ENCODE data around the gene CFAP43. TPM values are rescaled to one million over a fixed set of nuclear protein-coding genes. Genes with fewer than 3 reads are reported as not detected.

CFAP43 gene
- total RNA-seq, 1 experiment from 2014 or later = 0.44 TPM

GRCh38 chr10:104109908-104110662 lies 122.1 kb downstream of the CFAP43 start:
- H3F3A ChIP-seq (ENCODE audit: low read length, unreplicated experiment) = peaks cover 12% of the 10 kb centered on the region
- no peaks in the 10 kb centered on the region for H3K9me2 ChIP-seq (replicated peaks; ENCODE audit: low read length)
- peaks cover 20% of the 10 kb centered on the region for H3K4me1 ChIP-seq (ENCODE audit: insufficient read depth, low read length)
- H2AFZ ChIP-seq (ENCODE audit: low read length) = no peak overlapping the region
- TF ChIP-seq EZH2phosphoT487 (IDR thresholded peaks at IDR 0.05; ENCODE audit: borderline replicate concordance, low read length) (no peak), CTCF (conservative IDR thresholded peaks at IDR 0.05; ENCODE audit: low read depth, low read length) (no peak), EZH2 (IDR thresholded peaks at IDR 0.05; ENCODE audit: low read length, unreplicated experiment) (no peak)
- H3K9me3 ChIP-seq (ENCODE audit: low read length) = no peaks in the 10 kb centered on the region
- ChIA-PET CTCF (no interaction called here), POLR2A (ENCODE audit: unreplicated experiment) (interaction anchor here (0.6 kb wide), 1 partner anchor 11 kb away, joined by 5 read pairs; no protein-coding TSS in a partner anchor)
- DNase-seq = peak; percentile 88
- intact Hi-C loops (cut with micrococcal nuclease) = loop anchor here (1.0 kb wide), 1 partner anchor 10 kb away; no protein-coding TSS in a partner anchor
- no peaks in the 10 kb centered on the region for H3K79me2 ChIP-seq (ENCODE audit: low read length)
- H3K36me3 ChIP-seq (ENCODE audit: low read depth, low read length) = no peaks in the 10 kb centered on the region
- peak overlapping the region; percentile 83 for H3K27ac ChIP-seq (ENCODE audit: low read length)
- peak; percentile 98 for ATAC-seq
- no peaks in the 10 kb centered on the region for H4K20me1 ChIP-seq (ENCODE audit: low read length)
- no peaks in the 10 kb centered on the region for H3K27me3 ChIP-seq (ENCODE audit: low read length)
- peak overlapping the region; percentile 5; the same call in 1 of the 2 replicates for H3K9ac ChIP-seq (ENCODE audit: low read length)
- no peak overlapping the region for H3K4me3 ChIP-seq (ENCODE audit: low read length)
- peak overlapping the region; percentile 51 for H3K4me2 ChIP-seq (ENCODE audit: low read length)
- no TSS peak for BruUV-seq (replicated peaks)

GRCh38 chr10:104104926-104105325 lies 127.2 kb downstream of the CFAP43 start:
- Histone ChIP-seq H2AFZ (ENCODE audit: low read length) (no peak overlapping the region), H4K20me1 (ENCODE audit: low read length) (no peaks in the 10 kb centered on the region), H3K27me3 (ENCODE audit: low read length) (no peaks in the 10 kb centered on the region), H3K4me3 (ENCODE audit: low read length) (no peak overlapping the region), H3K79me2 (ENCODE audit: low read length) (no peaks in the 10 kb centered on the region), H3K9me3 (ENCODE audit: low read length) (no peaks in the 10 kb centered on the region), H3K27ac (ENCODE audit: low read length) (peak overlapping the region; percentile 27; the same call in 1 of the 2 replicates), H3K4me1 (ENCODE audit: insufficient read depth, low read length) (peaks cover 23% of the 10 kb centered on the region), H3K36me3 (ENCODE audit: low read depth, low read length) (no peaks in the 10 kb centered on the region), H3K9me2 (replicated peaks; ENCODE audit: low read length) (no peaks in the 10 kb centered on the region), H3K4me2 (ENCODE audit: low read length) (peak overlapping the region; percentile 28; the same call in 1 of the 2 replicates), H3K9ac (ENCODE audit: low read length) (no peak overlapping the region), H3F3A (ENCODE audit: low read length, unreplicated experiment) (peaks cover 8% of the 10 kb centered on the region)
- ATAC-seq = peak; percentile 83
- intact Hi-C loops (cut with micrococcal nuclease) = no loop called here
- DNase-seq = peak; percentile 81
- CTCF ChIA-PET = no interaction called here
- BruUV-seq (replicated peaks) = no TSS peak
- TF ChIP-seq EZH2 (IDR thresholded peaks at IDR 0.05; ENCODE audit: low read length, unreplicated experiment) (no peak), EZH2phosphoT487 (IDR thresholded peaks at IDR 0.05; ENCODE audit: borderline replicate concordance, low read length) (no peak), CTCF (conservative IDR thresholded peaks at IDR 0.05; ENCODE audit: low read depth, low read length) (no peak)
- POLR2A ChIA-PET (ENCODE audit: unreplicated experiment) = no interaction called here

- Histone ChIP-seq H3K79me2 (ENCODE audit: low read length) (no peaks in the 10 kb centered on the region), H3K36me3 (ENCODE audit: low read depth, low read length) (no peaks in the 10 kb centered on the region), H3F3A (ENCODE audit: low read length, unreplicated experiment) (peaks cover 4% of the 10 kb centered on the region), H4K20me1 (ENCODE audit: low read length) (no peaks in the 10 kb centered on the region), H3K9me2 (replicated peaks; ENCODE audit: low read length) (no peaks in the 10 kb centered on the region), H3K4me2 (ENCODE audit: low read length) (no peak overlapping the region), H3K4me1 (ENCODE audit: insufficient read depth, low read length) (peaks cover 23% of the 10 kb centered on the region), H3K9ac (ENCODE audit: low read length) (no peak overlapping the region), H2AFZ (ENCODE audit: low read length) (no peak overlapping the region), H3K27ac (ENCODE audit: low read length) (peak overlapping the region; percentile 26; the same call in 1 of the 2 replicates), H3K27me3 (ENCODE audit: low read length) (no peaks in the 10 kb centered on the region), H3K9me3 (ENCODE audit: low read length) (no peaks in the 10 kb centered on the region), H3K4me3 (ENCODE audit: low read length) (no peak overlapping the region)
- no peak for ATAC-seq
- DNase-seq = no peak
- intact Hi-C loops (cut with micrococcal nuclease) = no loop called here
- no peak for TF ChIP-seq EZH2phosphoT487 (IDR thresholded peaks at IDR 0.05; ENCODE audit: borderline replicate concordance, low read length)
- TF ChIP-seq EZH2 (IDR thresholded peaks at IDR 0.05; ENCODE audit: low read length, unreplicated experiment) = no peak
- TF ChIP-seq CTCF (conservative IDR thresholded peaks at IDR 0.05; ENCODE audit: low read depth, low read length) = no peak
- ChIA-PET POLR2A (ENCODE audit: unreplicated experiment) (no interaction called here), CTCF (no interaction called here)
- BruUV-seq (replicated peaks) = no TSS peak
Measured at GRCh38 chr10:104104418-104104817, 127.7 kb downstream of the CFAP43 start.

Data from PC-3 (cell line).